ENCODE data around the gene CASP9. TPM values are rescaled to one million over a fixed set of nuclear protein-coding genes. Genes with fewer than 3 reads are reported as not detected.
"Not testable (repeated sequence)": the region's sequence is repeated elsewhere in the genome, so short reads cannot be mapped to it uniquely, and the experiment has no call there.

The CASP9 gene
- total RNA-seq, 1 donor from 2014 or later: 15.7 TPM

DNA sequence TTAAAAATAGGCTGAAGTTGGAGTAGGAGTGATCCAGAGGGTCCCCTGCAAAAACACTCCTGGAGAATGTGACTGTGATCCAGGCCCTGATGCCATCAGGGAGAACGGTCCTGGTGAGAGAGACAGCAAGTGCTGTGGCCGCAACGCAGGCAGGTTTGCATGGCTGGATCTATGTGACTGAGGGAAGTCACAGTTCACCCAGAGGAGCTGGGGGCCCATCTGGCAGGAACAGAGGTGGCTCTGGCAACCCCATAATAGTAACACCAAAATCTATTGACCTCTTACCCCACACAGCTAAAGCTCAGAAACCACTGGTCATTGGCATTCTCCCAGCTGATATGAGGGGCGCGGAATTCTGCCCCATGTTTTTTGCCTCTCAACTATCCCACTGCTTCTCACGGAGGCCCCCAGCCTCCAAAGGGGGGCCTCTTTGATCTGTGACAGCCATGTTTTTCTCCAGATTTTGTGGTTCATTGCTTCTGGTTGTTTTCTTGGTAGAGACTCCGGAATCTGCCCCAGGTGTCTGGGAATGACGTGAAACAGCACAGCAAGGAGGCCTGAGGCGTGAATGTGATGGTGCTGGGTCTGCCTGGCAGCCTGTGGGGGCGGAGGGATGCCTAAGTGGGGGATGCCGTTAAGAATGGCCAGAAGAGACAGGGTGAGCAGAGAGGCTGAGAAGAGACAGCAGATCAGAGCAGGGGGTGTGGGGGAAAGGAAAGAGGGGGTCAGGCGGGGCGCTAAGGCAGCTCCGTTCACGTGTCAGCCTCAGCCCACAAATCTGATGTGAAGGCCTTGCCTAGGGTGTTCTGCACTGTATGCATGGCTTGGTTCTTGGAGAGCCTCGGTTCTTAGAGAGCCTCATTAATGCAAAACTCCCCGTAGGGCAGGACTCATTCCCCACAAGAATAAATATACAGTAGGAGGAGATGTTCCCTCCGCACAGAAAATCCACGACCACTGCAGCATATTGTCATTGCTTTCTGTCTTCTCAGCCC is 23.5 kb downstream of the CASP9 start:
- ChIA-PET CTCF (interaction anchor here (1.2 kb wide), 1 partner anchor 372 kb away, joined by 4 read pairs; no protein-coding TSS in a partner anchor), POLR2A (no interaction called here)
- Mint-ChIP-seq H3K27ac (no peak overlapping the region), H3K27me3 (no peaks in the 10 kb centered on the region), H3K4me3 (no peak overlapping the region), H3K4me1 (no peaks in the 10 kb centered on the region), H3K36me3 (ENCODE audit: low read depth) (peaks cover 62% of the 10 kb centered on the region), H3K9me3 (no peaks in the 10 kb centered on the region)
- intact Hi-C loops (cut with micrococcal nuclease): loop anchor here (2.0 to 5.0 kb wide), 2 partner anchors 178 to 373 kb away; no protein-coding TSS in a partner anchor
- no peak for DNase-seq
- TF ChIP-seq, protein P1, sequence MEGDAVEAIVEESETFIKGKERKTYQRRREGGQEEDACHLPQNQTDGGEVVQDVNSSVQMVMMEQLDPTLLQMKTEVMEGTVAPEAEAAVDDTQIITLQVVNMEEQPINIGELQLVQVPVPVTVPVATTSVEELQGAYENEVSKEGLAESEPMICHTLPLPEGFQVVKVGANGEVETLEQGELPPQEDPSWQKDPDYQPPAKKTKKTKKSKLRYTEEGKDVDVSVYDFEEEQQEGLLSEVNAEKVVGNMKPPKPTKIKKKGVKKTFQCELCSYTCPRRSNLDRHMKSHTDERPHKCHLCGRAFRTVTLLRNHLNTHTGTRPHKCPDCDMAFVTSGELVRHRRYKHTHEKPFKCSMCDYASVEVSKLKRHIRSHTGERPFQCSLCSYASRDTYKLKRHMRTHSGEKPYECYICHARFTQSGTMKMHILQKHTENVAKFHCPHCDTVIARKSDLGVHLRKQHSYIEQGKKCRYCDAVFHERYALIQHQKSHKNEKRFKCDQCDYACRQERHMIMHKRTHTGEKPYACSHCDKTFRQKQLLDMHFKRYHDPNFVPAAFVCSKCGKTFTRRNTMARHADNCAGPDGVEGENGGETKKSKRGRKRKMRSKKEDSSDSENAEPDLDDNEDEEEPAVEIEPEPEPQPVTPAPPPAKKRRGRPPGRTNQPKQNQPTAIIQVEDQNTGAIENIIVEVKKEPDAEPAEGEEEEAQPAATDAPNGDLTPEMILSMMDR (IDR thresholded peaks at IDR 0.05): no peak
- no peak for ATAC-seq (ENCODE audit: low read depth)

DNA sequence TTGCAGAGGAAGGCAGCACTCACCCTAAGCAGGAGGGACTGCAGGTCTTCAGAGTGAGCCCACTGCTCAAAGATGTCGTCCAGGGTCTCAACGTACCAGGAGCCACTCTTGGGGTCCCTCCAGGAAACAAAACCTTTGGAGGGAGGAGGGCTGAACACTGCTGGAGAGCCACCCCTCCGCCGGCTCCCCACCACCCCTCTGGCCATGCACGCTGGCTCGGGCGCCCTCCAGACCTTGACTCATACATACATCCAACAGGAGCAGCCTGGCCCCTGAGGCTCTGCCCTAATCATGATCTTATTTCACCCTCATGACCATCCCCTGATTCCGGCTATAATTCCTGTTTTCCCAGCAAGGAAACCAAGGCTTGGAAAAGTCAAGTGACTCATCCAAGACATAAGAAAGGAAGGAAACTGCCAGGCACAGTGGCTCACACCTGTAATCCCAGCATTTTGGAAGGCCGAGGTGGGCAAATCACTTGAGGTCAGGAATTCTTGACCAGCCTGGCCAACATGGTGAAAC is 30.1 kb downstream of the CASP9 start:
- Mint-ChIP-seq H3K4me1 (no peaks in the 10 kb centered on the region), H3K36me3 (ENCODE audit: low read depth) (peaks cover 63% of the 10 kb centered on the region), H3K4me3 (no peak overlapping the region), H3K27ac (no peak overlapping the region), H3K27me3 (no peaks in the 10 kb centered on the region), H3K9me3 (no peaks in the 10 kb centered on the region)
- ChIA-PET CTCF (interaction anchor here (0.8 kb wide), 1 partner anchor 298 kb away, joined by 3 read pairs; no protein-coding TSS in a partner anchor), POLR2A (no interaction called here)
- DNase-seq: no peak
- no peak for ATAC-seq (ENCODE audit: low read depth)
- TF ChIP-seq, protein P1 (IDR thresholded peaks at IDR 0.05): no peak
- intact Hi-C loops (cut with micrococcal nuclease): no loop called here

DNA sequence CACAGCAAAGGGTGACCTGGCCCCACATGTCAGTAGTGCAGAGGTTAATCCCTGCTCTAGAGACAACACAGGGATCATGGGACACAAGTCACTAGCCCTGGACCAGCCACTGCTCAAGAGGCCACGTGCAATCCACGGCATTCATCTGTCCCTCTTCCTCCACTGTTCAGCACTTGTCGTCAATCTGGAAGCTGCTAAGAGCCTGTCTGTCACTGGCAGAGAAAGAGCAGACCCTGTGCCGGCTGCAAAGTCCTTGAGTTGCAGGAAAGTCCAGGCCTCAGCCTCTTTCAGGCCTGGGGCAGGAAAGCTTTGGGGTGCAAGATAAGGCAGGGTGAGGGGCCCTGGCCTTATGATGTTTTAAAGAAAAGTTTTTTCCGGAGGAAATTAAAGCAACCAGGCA is 31.4 kb downstream of the CASP9 start:
- Mint-ChIP-seq H3K27ac (no peak overlapping the region), H3K4me1 (no peaks in the 10 kb centered on the region), H3K36me3 (ENCODE audit: low read depth) (peaks cover 60% of the 10 kb centered on the region), H3K9me3 (no peaks in the 10 kb centered on the region), H3K27me3 (no peaks in the 10 kb centered on the region), H3K4me3 (no peak overlapping the region)
- ChIA-PET CTCF (interaction anchor here (0.7 kb wide), 1 partner anchor 587 kb away, joined by 3 read pairs; no protein-coding TSS in a partner anchor), POLR2A (no interaction called here)
- ATAC-seq (ENCODE audit: low read depth) (no peak), DNase-seq (no peak)
- intact Hi-C loops (cut with micrococcal nuclease): no loop called here
- TF ChIP-seq, protein P1 (IDR thresholded peaks at IDR 0.05): no peak

DNA sequence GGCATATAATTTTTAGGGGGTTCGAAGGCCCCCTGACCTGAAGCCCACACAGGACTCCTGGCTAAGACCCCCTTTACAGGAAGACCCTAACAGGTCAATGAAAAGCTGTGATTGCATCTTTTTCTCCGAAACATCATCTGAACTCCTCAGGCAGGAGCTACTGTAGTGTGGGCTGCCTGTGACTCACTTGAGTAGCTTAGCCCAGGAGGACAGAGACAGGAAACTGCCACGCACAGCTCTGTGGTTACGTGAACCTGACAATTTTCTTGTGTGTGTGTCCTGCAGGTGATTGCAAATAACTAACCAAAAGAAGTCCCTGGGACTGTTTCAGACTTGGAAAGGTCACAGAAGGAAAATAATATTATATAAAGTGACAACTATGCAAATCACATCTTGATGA is 33.0 kb downstream of the CASP9 start:
- POLR2A ChIA-PET; CTCF ChIA-PET; intact Hi-C loops (cut with micrococcal nuclease); H3K27ac Mint-ChIP-seq; DNase-seq; H3K27me3 Mint-ChIP-seq; H3K4me1 Mint-ChIP-seq; H3K9me3 Mint-ChIP-seq; ATAC-seq (ENCODE audit: low read depth); H3K4me3 Mint-ChIP-seq: not testable (repeated sequence)
- peaks cover 66% of the 10 kb centered on the region for H3K36me3 Mint-ChIP-seq (ENCODE audit: low read depth)

DNA sequence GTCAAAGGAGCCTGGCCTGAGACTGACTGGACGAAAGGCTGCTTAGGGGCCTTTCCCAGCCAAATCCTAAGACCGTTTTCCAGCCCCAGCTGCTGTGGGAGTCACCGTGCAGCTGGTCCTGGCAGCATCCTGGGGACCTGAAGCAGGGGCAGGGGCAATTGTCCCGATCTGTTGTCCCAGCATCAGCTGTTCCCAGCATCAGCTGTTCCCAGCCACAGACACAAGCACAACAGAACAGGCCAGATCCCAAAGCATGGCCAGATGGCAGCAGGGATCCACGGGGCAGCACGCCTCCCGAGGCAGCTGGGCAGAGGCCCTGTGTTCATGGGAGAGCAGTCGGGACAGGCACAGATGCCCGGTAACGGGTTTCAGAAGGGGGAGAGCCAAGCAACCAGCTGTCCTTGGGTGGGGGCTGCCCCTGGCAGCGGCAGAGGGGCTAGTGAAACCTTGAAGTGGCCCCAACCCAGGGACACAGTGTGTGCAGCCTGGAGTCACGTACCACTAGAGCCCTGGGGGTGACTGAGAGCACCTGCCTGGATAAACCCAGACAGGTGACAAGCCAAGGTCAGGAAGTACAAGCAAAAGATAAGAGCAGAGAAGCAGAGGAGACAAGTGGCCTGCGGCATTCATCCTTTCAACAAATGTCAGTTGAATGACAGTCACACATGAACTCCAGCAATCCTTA is 34.8 kb downstream of the CASP9 start:
- TF ChIP-seq, protein P1 (IDR thresholded peaks at IDR 0.05): no peak
- Mint-ChIP-seq H3K4me1 (no peaks in the 10 kb centered on the region), H3K4me3 (no peak overlapping the region), H3K27me3 (no peaks in the 10 kb centered on the region), H3K27ac (no peak overlapping the region), H3K36me3 (ENCODE audit: low read depth) (peaks cover 59% of the 10 kb centered on the region), H3K9me3 (no peaks in the 10 kb centered on the region)
- ChIA-PET CTCF (no interaction called here), POLR2A (no interaction called here)
- intact Hi-C loops (cut with micrococcal nuclease): no loop called here
- DNase-seq (no peak), ATAC-seq (ENCODE audit: low read depth) (no peak)

All from activated B cell treated with CpG ODN at 0.5 μM for 24 hours (primary cell).